OCI-LY3 (cell line): ENCODE results near the gene CDON.

ENCODE experiments used
- EZH2phosphoT487 ChIP-seq: fragments of 200-600 bp; shearing (Covaris generic); IDR thresholded peaks from 2 replicates; pipeline ENCODE4 v1.6.1; 2018; ENCODE audit warnings: antibody characterized with exemption, mixed run types, low read depth
- TF ChIP-seq, protein P1 (sequence below): fragments of 200-600, 300-600 bp; sonication (generic); IDR thresholded peaks from 2 replicates; pipeline ENCODE4 v1.5.1; 2014; ENCODE audit warnings: antibody characterized with exemption, low read length, low read depth

DNA sequence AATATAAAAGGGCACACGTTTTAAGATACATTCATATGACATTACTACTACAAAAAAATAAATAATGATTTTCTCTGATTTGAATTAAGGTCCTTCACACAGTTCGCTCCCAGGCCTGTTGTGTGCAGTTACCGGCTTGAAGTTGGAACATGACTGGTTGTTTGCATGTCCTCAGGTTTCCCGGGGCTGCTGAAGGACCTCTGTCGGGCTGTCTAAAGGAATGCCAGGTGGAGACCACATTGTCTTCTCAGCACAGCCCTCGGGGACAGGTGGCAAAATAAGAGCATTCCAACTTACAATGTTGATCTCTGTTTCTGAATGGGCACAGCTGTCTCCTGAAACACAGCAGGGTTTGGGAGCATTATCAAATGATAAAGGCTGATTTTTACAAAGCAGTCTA, 101.9 kb downstream of the CDON start:
- TF ChIP-seq, protein P1, sequence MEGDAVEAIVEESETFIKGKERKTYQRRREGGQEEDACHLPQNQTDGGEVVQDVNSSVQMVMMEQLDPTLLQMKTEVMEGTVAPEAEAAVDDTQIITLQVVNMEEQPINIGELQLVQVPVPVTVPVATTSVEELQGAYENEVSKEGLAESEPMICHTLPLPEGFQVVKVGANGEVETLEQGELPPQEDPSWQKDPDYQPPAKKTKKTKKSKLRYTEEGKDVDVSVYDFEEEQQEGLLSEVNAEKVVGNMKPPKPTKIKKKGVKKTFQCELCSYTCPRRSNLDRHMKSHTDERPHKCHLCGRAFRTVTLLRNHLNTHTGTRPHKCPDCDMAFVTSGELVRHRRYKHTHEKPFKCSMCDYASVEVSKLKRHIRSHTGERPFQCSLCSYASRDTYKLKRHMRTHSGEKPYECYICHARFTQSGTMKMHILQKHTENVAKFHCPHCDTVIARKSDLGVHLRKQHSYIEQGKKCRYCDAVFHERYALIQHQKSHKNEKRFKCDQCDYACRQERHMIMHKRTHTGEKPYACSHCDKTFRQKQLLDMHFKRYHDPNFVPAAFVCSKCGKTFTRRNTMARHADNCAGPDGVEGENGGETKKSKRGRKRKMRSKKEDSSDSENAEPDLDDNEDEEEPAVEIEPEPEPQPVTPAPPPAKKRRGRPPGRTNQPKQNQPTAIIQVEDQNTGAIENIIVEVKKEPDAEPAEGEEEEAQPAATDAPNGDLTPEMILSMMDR: no peak
- TF ChIP-seq EZH2phosphoT487: no peak
